HG02938 (cell line): ENCODE data around the gene ASCC3.
"Not testable (repeated sequence)": the region's sequence is repeated elsewhere in the genome, so short reads cannot be mapped to it uniquely, and the experiment has no call there.

Source experiments
- ATAC-seq: cut with Tn5 transposase; IDR thresholded peaks from one replicate; pipeline ENCODE4 v1.9.1; 2021; ENCODE audit warnings: mild to moderate bottlenecking, moderate library complexity; ENCODE audit not compliant: unreplicated experiment

The ASCC3 gene

GRCh38 chr6:100890646-100891045, 9.5 kb upstream of the ASCC3 start:
- not testable (repeated sequence) for ATAC-seq

GRCh38 chr6:100889351-100889750, 8.2 kb upstream of the ASCC3 start:
- ATAC-seq = no peak

- ATAC-seq = no peak
Measured at GRCh38 chr6:100886076-100886475, 4.9 kb upstream of the ASCC3 start.

- no peak for ATAC-seq
Measured at GRCh38 chr6:100883347-100883746, 2.2 kb upstream of the ASCC3 start.

- no peak for ATAC-seq
Measured at GRCh38 chr6:100881707-100882040, 545 bp upstream of the ASCC3 start.

- ATAC-seq = no peak
Measured at GRCh38 chr6:100880149-100880852, 828 bp downstream of the ASCC3 start.

- no peak for ATAC-seq
Measured at GRCh38 chr6:100879317-100879716, 1.8 kb downstream of the ASCC3 start.

GRCh38 chr6:100877851-100878250, 3.3 kb downstream of the ASCC3 start:
- no peak for ATAC-seq

GRCh38 chr6:100876251-100876650, 4.9 kb downstream of the ASCC3 start:
- ATAC-seq = no peak

GRCh38 chr6:100865525-100865924, 15.6 kb downstream of the ASCC3 start:
- no peak for ATAC-seq

- no peak for ATAC-seq
Measured at GRCh38 chr6:100862063-100862462, 19.1 kb downstream of the ASCC3 start.

- no peak for ATAC-seq
Measured at GRCh38 chr6:100856146-100856545, 25.0 kb downstream of the ASCC3 start.

GRCh38 chr6:100851819-100852218, 29.3 kb downstream of the ASCC3 start:
- ATAC-seq = no peak

- no peak for ATAC-seq
Measured at GRCh38 chr6:100850174-100850573, 31.0 kb downstream of the ASCC3 start.

- peak; percentile 71 for ATAC-seq
Measured at GRCh38 chr6:100846276-100846675, 34.9 kb downstream of the ASCC3 start.

GRCh38 chr6:100845676-100846075, 35.5 kb downstream of the ASCC3 start:
- ATAC-seq = no peak

GRCh38 chr6:100839419-100839818, 41.7 kb downstream of the ASCC3 start:
- ATAC-seq = no peak

GRCh38 chr6:100838011-100838410, 43.1 kb downstream of the ASCC3 start:
- ATAC-seq = no peak

GRCh38 chr6:100833972-100834574, 47.1 kb downstream of the ASCC3 start:
- no peak for ATAC-seq

GRCh38 chr6:100829077-100829595, 52.0 kb downstream of the ASCC3 start:
- not testable (repeated sequence) for ATAC-seq

- ATAC-seq = no peak
Measured at GRCh38 chr6:100823041-100823440, 58.1 kb downstream of the ASCC3 start.

- ATAC-seq = no peak
Measured at GRCh38 chr6:100818066-100818465, 63.1 kb downstream of the ASCC3 start.

- ATAC-seq = no peak
Measured at GRCh38 chr6:100810015-100810414, 71.1 kb downstream of the ASCC3 start.
